CD4-positive, alpha-beta T cell (primary cell): Measurements from ENCODE around the gene PHF12. TPM values are rescaled to one million over a fixed set of nuclear protein-coding genes. Genes with fewer than 3 reads are reported as not detected.
A peak's percentile ranks its signal among the peaks of the same experiment; 100 is the strongest.

Experiments
- ATAC-seq: fragments of 200-7000 bp; cut with Tn5 transposase; one replicate; pipeline ENCODE4 v1.10.0; 2022; ENCODE audit warnings: mild to moderate bottlenecking; ENCODE audit not compliant: poor library complexity
- CTCF ChIA-PET: fragments of 350-600 bp; sonication (Branson Sonifier 250); formaldehyde crosslinking; loops from one replicate; lab custom pipeline; 2021; ENCODE audit warnings: antibody characterized with exemption, inconsistent platforms; lab: Charles Lee
- POLR2A ChIA-PET: fragments of 350-600 bp; sonication (Branson Sonifier 250); formaldehyde crosslinking; loops from one replicate; lab custom pipeline; 2021; ENCODE audit warnings: antibody characterized with exemption, inconsistent platforms; lab: Charles Lee
- DNase-seq, 14 experiments: peaks; one replicate each; pipeline ENCODE4 v3.0.0-alpha.2; 2013 to 2020; ENCODE audit warnings: mixed read lengths in 2 of 14
- H3K27ac ChIP-seq, 2 donors: one replicate each; pipeline versions ENCODE4 v1.5.1 to v1.7.0; 2013; ENCODE audit warnings: low read length in 2 of 2, low read depth in 1 of 2, mild to moderate bottlenecking in 1 of 2
- H3K27me3 ChIP-seq, 2 experiments: 1 replicate in 1 of 2; 2 replicates in 1 of 2; pipeline versions ENCODE4 v1.6.1 to v1.7.0; 2013; ENCODE audit warnings: low read length in 2 of 2, control low read depth in 1 of 2, mild to moderate bottlenecking in 1 of 2, moderate library complexity in 1 of 2; ENCODE audit not compliant: insufficient read depth in 2 of 2, control insufficient read depth in 1 of 2
- H3K36me3 ChIP-seq: one replicate; pipeline ENCODE4 v1.6.1; 2013; ENCODE audit warnings: low read length, control low read depth; ENCODE audit not compliant: insufficient read depth
- H3K4me1 ChIP-seq: one replicate; pipeline ENCODE4 v1.6.1; 2013; ENCODE audit warnings: low read length, control low read depth; ENCODE audit not compliant: insufficient read depth
- H3K4me3 ChIP-seq: one replicate; pipeline ENCODE4 v1.5.1; 2013; ENCODE audit warnings: mild to moderate bottlenecking, low read length, moderate library complexity
- H3K9me3 ChIP-seq, 2 experiments: 1 replicate in 1 of 2; 2 replicates in 1 of 2; pipeline versions ENCODE4 v1.6.1 to v1.7.0; 2013; ENCODE audit warnings: low read length in 2 of 2, mild to moderate bottlenecking in 2 of 2, control low read depth in 1 of 2, moderate library complexity in 1 of 2; ENCODE audit not compliant: control insufficient read depth in 1 of 2, insufficient read depth in 1 of 2
- H3K27ac Mint-ChIP-seq: one replicate; pipeline ENCODE4 v1.8.0; 2020; ENCODE audit warnings: mixed read lengths
- H3K27me3 Mint-ChIP-seq: one replicate; pipeline ENCODE4 v1.8.0; 2021; ENCODE audit warnings: mixed read lengths
- H3K36me3 Mint-ChIP-seq: one replicate; pipeline ENCODE4 v1.8.0; 2021; ENCODE audit warnings: low read depth, mixed read lengths
- H3K4me1 Mint-ChIP-seq: one replicate; pipeline ENCODE4 v1.8.0; 2021; ENCODE audit warnings: low read depth, mixed read lengths
- H3K4me3 Mint-ChIP-seq: one replicate; pipeline ENCODE4 v1.8.0; 2020; ENCODE audit warnings: mild to moderate bottlenecking, mixed read lengths
- H3K9me3 Mint-ChIP-seq: one replicate; pipeline ENCODE4 v1.8.0; 2020; ENCODE audit warnings: mixed read lengths
- CTCF ChIP-seq: fragments of 200-600 bp; IDR thresholded peaks from one replicate; pipeline ENCODE4 v1.8.0; 2022; ENCODE audit warnings: antibody characterized with exemption, mild to moderate bottlenecking
- intact Hi-C, 2 experiments: fragments of 100-400 bp; cut with DNase I in 1 of 2; cut with micrococcal nuclease in 1 of 2; formaldehyde crosslinking; loops; one replicate each; pipeline versions ENCODE4 v1.15.1 to v1.9.0; 2023 to 2025; cut with DNase I, micrococcal nuclease
- total RNA-seq, 174 experiments: library from RNA in 2 of 174; stranded (reverse) in 2 of 174; gene quantifications; one replicate each; pipeline ENCODE4 v1.2.3 and lab custom pipeline; 2021 to 2026

The PHF12 gene
- total RNA-seq, 2 experiments from 2014 or later = 232 to 247 TPM

GRCh38 chr17:28857905-28858800 is 93.2 kb downstream of the PHF12 start:
- H3K4me3 ChIP-seq = no peak overlapping the region
- ChIA-PET CTCF (interaction anchor here (1.4 to 1.7 kb wide), 3 partner anchors 9 to 94 kb away, joined by 4 to 5 read pairs (median 5); partner anchors contain the start of gene DHRS13), POLR2A (interaction anchor here (1.1 kb wide), 1 partner anchor 130 kb away, joined by 3 read pairs; no protein-coding TSS in a partner anchor)
- no peak for TF ChIP-seq CTCF
- no peaks in the 10 kb centered on the region for H3K9me3 ChIP-seq
- H3K27me3 ChIP-seq = no peaks in the 10 kb centered on the region
- H3K4me1 ChIP-seq = peaks cover 18% of the 10 kb centered on the region
- H3K9me3 Mint-ChIP-seq = no peaks in the 10 kb centered on the region
- DNase-seq (peak in 1 of 14 experiments; percentile 13), ATAC-seq (no peak)
- intact Hi-C loops = loop anchor here in 1 of 2 experiments (2.0 to 5.0 kb wide), 3 partner anchors 39 to 94 kb away; partner anchors contain the start of genes FLOT2 and PHF12
- H3K27ac Mint-ChIP-seq = no peak overlapping the region
- H3K27me3 Mint-ChIP-seq = no peaks in the 10 kb centered on the region
- H3K27ac ChIP-seq = no peak overlapping the region
- peaks cover 18% of the 10 kb centered on the region for H3K4me1 Mint-ChIP-seq
- peaks cover 42% of the 10 kb centered on the region for H3K36me3 Mint-ChIP-seq
- peak overlapping the region; percentile 66 for H3K4me3 Mint-ChIP-seq
- H3K36me3 ChIP-seq = peaks cover 31% of the 10 kb centered on the region

GRCh38 chr17:28856028-28856574 is 95.2 kb downstream of the PHF12 start:
- Histone ChIP-seq H3K27ac (no peak overlapping the region), H3K4me1 (peaks cover 15% of the 10 kb centered on the region), H3K4me3 (no peak overlapping the region), H3K27me3 (no peaks in the 10 kb centered on the region), H3K36me3 (peaks cover 31% of the 10 kb centered on the region), H3K9me3 (no peaks in the 10 kb centered on the region)
- intact Hi-C loops = loop anchor here in 1 of 2 experiments (2.0 to 5.0 kb wide), 3 partner anchors 41 to 96 kb away; partner anchors contain the start of genes FLOT2 and PHF12
- no peak for DNase-seq
- ChIA-PET CTCF (interaction anchor here (1.0 to 2.4 kb wide), 3 partner anchors 13 to 92 kb away, joined by 3 to 7 read pairs (median 5); partner anchors contain the start of genes DHRS13 and FAM222B), POLR2A (interaction anchor here (1.6 to 2.5 kb wide), 2 partner anchors 15 to 42 kb away, joined by 6 to 8 read pairs; partner anchors contain the start of gene FLOT2)
- no peak overlapping the region for H3K27ac Mint-ChIP-seq
- no peak for TF ChIP-seq CTCF
- no peaks in the 10 kb centered on the region for H3K9me3 Mint-ChIP-seq
- no peak for ATAC-seq
- peaks cover 18% of the 10 kb centered on the region for H3K4me1 Mint-ChIP-seq
- H3K27me3 Mint-ChIP-seq = no peaks in the 10 kb centered on the region
- peak overlapping the region; percentile 91 for H3K4me3 Mint-ChIP-seq
- peaks cover 39% of the 10 kb centered on the region for H3K36me3 Mint-ChIP-seq

- H3K27ac ChIP-seq = peak overlapping the region; percentile 39 to 65
- DNase-seq (no peak), ATAC-seq (no peak)
- POLR2A ChIA-PET = interaction anchor here (1.0 to 2.5 kb wide), 4 partner anchors 13 to 94 kb away, joined by 5 to 8 read pairs (median 6); partner anchors contain the start of genes FAM222B and FLOT2
- no peak for TF ChIP-seq CTCF
- no peaks in the 10 kb centered on the region for H3K9me3 ChIP-seq
- intact Hi-C loops = loop anchor here (2.0 to 5.0 kb wide), 3 partner anchors 43 to 97 kb away; partner anchors contain the start of genes DHRS13 (in 2 of the 2) and PHF12 (in 1 of the 2)
- peaks cover 25% of the 10 kb centered on the region for H3K36me3 ChIP-seq
- Mint-ChIP-seq H3K4me3 (peak overlapping the region; percentile 91), H3K27ac (peak overlapping the region; percentile 78), H3K9me3 (no peaks in the 10 kb centered on the region), H3K4me1 (peaks cover 18% of the 10 kb centered on the region), H3K36me3 (peaks cover 31% of the 10 kb centered on the region), H3K27me3 (no peaks in the 10 kb centered on the region)
- H3K27me3 ChIP-seq = no peaks in the 10 kb centered on the region
- peaks cover 15% of the 10 kb centered on the region for H3K4me1 ChIP-seq
- CTCF ChIA-PET = interaction anchor here (0.6 to 2.4 kb wide), 3 partner anchors 12 to 47 kb away, joined by 3 to 7 read pairs (median 5); partner anchors contain the start of genes DHRS13 and FAM222B
- H3K4me3 ChIP-seq = peak overlapping the region; percentile 96
Measured at GRCh38 chr17:28855336-28855679, 96.0 kb downstream of the PHF12 start.
